Brain microvascular endothelial cell (primary cell): ENCODE data around the gene TNNC2.

Experiments
- DNase-seq: peaks from one replicate; pipeline ENCODE4 v3.0.0-alpha.2; 2020
- H3K27ac ChIP-seq: fragments of 250-450 bp; sonication (Bioruptor Pico); 2 replicates; pipeline ENCODE4 v1.5.1; 2020; ENCODE audit warnings: mild to moderate bottlenecking, moderate library complexity
- H3K27me3 ChIP-seq: fragments of 250-450 bp; sonication (Bioruptor Pico); replicated peaks from 2 replicates; pipeline ENCODE4 v1.5.1; 2020; ENCODE audit warnings: mild to moderate bottlenecking
- H3K36me3 ChIP-seq: fragments of 250-450 bp; sonication (Bioruptor Pico); replicated peaks from 2 replicates; pipeline ENCODE4 v1.5.1; 2020; ENCODE audit warnings: mild to moderate bottlenecking
- H3K4me3 ChIP-seq: 2 replicates; pipeline ENCODE4 v1.5.1; 2011; ENCODE audit warnings: low read depth, mild to moderate bottlenecking, control low read depth, low read length, moderate library complexity
- in situ Hi-C: cut with HindIII; loops from 2 replicates; pipeline ENCODE4 v1.10.0; 2017; ENCODE audit warnings: low sequenced_read_pairs, low pct_ligation_motif_present
- TF ChIP-seq, protein P1 (sequence below): IDR thresholded peaks from 2 replicates; pipeline ENCODE4 v1.5.1; 2011; ENCODE audit warnings: low read depth, mild to moderate bottlenecking, moderate library complexity, low read length, control low read depth, inconsistent platforms; ENCODE audit errors: missing control alignments

TNNC2 gene

DNA sequence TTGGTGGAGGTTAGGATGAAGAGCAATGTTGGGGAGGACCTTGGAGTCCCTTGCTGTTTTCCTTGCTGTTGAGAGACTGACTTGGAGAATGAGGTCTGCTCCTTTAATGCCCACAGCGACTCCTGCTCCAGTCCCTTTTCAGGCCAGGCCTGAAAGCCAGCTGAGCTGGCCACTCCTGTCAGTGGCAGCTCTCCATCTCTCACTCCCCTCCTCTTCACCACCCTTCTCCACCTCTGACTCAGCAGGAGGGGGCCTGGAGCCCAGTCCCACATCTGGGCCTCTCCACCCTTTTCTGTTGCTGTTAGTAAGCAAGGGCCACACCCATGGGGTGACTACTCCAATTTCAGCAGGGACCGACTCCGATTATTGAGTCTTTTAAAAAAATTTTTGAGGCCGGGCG, 8.7 kb upstream of the TNNC2 start:
- H3K36me3 ChIP-seq = peaks cover 9% of the 10 kb centered on the region
- TF ChIP-seq, protein P1, sequence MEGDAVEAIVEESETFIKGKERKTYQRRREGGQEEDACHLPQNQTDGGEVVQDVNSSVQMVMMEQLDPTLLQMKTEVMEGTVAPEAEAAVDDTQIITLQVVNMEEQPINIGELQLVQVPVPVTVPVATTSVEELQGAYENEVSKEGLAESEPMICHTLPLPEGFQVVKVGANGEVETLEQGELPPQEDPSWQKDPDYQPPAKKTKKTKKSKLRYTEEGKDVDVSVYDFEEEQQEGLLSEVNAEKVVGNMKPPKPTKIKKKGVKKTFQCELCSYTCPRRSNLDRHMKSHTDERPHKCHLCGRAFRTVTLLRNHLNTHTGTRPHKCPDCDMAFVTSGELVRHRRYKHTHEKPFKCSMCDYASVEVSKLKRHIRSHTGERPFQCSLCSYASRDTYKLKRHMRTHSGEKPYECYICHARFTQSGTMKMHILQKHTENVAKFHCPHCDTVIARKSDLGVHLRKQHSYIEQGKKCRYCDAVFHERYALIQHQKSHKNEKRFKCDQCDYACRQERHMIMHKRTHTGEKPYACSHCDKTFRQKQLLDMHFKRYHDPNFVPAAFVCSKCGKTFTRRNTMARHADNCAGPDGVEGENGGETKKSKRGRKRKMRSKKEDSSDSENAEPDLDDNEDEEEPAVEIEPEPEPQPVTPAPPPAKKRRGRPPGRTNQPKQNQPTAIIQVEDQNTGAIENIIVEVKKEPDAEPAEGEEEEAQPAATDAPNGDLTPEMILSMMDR = no peak
- H3K27me3 ChIP-seq = no peaks in the 10 kb centered on the region
- H3K4me3 ChIP-seq = no peak overlapping the region
- in situ Hi-C loops = no loop called here
- no peak for DNase-seq
- H3K27ac ChIP-seq = no peak overlapping the region

DNA sequence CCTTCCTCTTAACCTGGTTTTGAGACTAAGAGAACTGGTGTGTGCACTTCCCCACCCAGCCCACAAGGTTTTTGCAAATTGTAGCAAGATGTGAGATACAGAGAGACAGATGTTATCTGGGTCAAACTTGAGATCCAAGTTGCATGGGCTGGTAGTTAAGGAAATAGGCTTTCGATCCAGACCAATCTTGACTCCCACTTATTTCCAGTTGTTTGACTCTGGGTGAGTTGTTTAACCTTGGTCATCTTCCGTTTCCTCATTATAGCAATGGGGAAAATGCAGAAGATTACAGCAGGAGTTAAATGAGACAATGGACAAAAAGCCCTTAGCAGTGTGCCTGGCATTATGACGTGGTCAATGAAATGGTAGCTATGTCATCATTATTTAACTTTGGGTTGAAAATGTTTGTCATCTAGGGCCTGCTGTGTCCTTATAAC, 8.2 kb upstream of the TNNC2 start:
- TF ChIP-seq, protein P1 = no peak
- no peak overlapping the region for H3K4me3 ChIP-seq
- H3K27ac ChIP-seq = no peak overlapping the region
- peaks cover 7% of the 10 kb centered on the region for H3K36me3 ChIP-seq
- DNase-seq = no peak
- no peaks in the 10 kb centered on the region for H3K27me3 ChIP-seq
- in situ Hi-C loops = no loop called here

DNA sequence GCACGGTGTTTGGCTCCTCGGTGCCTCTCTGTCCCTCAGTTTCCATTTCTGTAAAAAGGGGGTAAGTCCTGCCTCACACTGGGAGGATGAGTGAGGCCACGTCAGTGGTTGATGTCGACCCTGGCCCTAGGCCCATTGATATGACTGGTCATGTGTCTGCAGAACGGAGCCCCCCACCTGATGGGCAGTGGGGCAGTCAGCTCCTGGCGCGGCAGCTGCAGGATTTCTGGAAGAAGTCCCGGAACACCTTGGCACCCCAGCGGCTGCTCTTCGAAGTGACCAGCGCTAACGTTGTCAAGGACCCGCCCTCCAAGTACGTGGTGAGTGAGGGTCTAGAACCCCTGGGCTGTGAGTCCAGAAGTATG, 7.7 kb upstream of the TNNC2 start:
- H3K27ac ChIP-seq = no peak overlapping the region
- TF ChIP-seq, protein P1 = no peak
- no peak for DNase-seq
- H3K4me3 ChIP-seq = peak overlapping the region; percentile 70
- no peaks in the 10 kb centered on the region for H3K27me3 ChIP-seq
- in situ Hi-C loops = no loop called here
- H3K36me3 ChIP-seq = peaks cover 5% of the 10 kb centered on the region

DNA sequence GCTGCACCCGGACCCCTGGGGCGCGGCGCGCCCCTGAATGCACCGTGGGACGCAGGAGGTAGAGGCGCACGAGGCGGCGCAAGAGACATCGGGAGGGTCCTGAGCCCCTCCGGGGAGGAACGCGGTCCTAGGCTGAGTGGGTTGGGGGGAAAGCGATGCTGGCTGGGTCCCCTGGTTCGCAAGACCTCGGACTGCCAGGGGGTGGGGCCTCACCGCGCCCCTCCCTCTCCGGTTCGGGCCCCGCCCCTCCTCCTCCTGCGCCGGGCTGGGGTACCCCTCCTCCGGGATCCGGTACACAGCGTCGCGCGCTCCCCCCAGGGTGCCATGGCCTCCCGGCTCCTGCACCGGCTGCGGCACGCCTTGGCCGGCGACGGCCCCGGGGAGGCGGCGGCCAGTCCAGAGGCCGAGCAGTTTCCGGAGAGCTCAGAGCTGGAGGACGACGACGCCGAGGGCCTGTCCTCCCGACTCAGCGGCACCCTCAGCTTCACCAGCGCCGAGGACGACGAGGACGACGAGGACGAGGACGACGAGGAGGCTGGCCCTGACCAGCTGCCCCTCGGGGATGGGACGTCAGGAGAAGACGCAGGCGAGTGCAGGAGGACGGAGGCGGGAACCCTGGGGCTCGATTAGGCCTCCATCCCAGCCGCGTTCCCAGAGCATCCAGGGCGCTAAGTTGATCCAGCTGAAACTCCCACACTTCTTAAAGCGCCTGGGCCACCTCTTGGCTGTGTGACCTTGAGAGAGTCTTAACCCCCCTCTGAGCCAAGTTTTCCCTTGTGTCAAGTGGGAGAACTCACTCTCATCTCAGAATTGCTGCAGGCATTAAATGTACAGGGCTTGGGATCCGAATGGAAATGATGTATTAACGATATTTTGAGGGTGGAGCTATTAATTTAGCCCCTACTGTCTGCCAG, 7.0 kb upstream of the TNNC2 start:
- peak overlapping the region; percentile 70 for H3K4me3 ChIP-seq
- H3K27me3 ChIP-seq = no peaks in the 10 kb centered on the region
- in situ Hi-C loops = no loop called here
- H3K27ac ChIP-seq = peak overlapping the region; percentile 45
- peaks cover 5% of the 10 kb centered on the region for H3K36me3 ChIP-seq
- no peak for DNase-seq
- TF ChIP-seq, protein P1 = no peak

DNA sequence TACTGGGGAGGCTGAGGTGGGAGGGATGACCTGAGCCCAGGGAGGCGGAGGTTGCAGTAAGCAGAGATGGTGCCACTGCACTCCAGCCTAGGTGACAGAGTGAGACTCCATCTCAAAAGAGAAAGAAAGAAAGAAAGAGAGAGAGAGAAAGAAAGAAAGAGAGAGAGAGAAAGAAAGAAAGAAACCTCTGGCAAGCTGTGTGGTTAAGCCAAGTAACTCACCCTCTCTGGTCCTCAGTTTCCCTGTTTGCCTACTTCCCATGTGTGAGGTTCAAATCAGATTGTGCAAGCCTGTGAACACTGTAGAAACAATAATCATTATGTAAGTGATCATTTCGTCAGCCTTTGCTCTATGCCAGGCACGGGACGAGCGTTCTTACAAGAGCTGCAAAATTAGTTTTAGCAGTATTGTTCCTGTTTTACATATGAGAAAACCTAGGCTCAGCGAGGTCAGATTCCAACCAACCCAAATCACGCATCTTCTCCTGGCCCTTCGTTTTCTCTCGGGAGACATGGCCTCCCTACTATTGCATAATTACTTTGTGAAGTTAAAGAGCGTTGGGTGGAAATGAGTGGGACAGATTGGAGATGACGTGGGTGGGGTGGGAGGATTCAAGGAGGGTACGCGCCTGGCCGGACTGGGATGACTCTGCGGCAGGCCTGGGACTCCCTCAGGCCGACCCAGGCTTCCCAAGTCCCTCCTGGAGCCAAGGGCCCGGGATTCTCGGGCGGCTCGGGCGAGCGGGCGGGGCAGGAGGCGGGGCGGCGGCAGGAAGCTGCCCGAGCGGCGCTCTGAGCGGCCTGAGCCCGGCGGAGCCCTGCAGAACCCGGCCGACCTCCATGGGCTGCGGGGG, 6.1 kb upstream of the TNNC2 start, which contains the start of gene SNX21:
Gene SNX21, plus strand, starts transcription at position 770 of the 853 bp plus-strand sequence. CDS start 121 bp downstream, outside the sequence.
- Histone ChIP-seq H3K27ac (peak within 1 kb of the TSS; percentile 45), H3K4me3 (peak within 1 kb of the TSS; percentile 70), H3K27me3 (no peaks in the 10 kb centered on the region), H3K36me3 (peaks cover 5% of the 10 kb centered on the region)
- in situ Hi-C loops = no loop called here
- TF ChIP-seq, protein P1 = no peak
- peak; percentile 81 for DNase-seq
